HCT116 (cell line): Measurements from ENCODE around the gene AKIRIN2. TPM values are rescaled to one million over a fixed set of nuclear protein-coding genes. Genes with fewer than 3 reads are reported as not detected.

Experiments
- ATAC-seq: fragments of 200-7000 bp; cut with Tn5 transposase; 2 replicates; pipeline ENCODE4 v1.9.1; 2020; ENCODE audit warnings: mild to moderate bottlenecking, moderate library complexity
- BruUV-seq: library from RNA; stranded (reverse); fragments of 400-500 nt; replicated peaks from 2 replicates; lab custom pipeline; 2021; lab: Mats Ljungman, UMichigan
- CTCF ChIA-PET: fragments of 300-600 bp; sonication (Branson Sonifier 250); formaldehyde crosslinking; loops from one replicate; lab custom pipeline; 2021; ENCODE audit warnings: antibody characterized with exemption; lab: Charles Lee
- POLR2A ChIA-PET: fragments of 300-600, 350-600 bp; sonication (Branson Sonifier 250); formaldehyde crosslinking; loops from one replicate; lab custom pipeline; 2021; ENCODE audit warnings: antibody characterized with exemption; lab: Charles Lee
- RAD21 ChIA-PET, 2 experiments: fragments of 300-600 bp; sonication (Branson Sonifier 250); formaldehyde crosslinking; loops; one replicate each; lab custom pipeline; 2023; ENCODE audit warnings: low total read pairs in 2 of 2; ENCODE audit not compliant: uncharacterized antibody in 2 of 2, unreplicated experiment in 2 of 2, low non-redundant PET in 1 of 2; lab: Charles Lee
- DNase-seq: peaks from one replicate; pipeline ENCODE4 v3.0.0-alpha.2; 2010; ENCODE audit warnings: low read depth, low spot score
- H2AFZ ChIP-seq: fragments of 200-600 bp; shearing (Covaris generic), sonication (generic); 2 replicates; pipeline ENCODE4 v1.6.1; 2017; ENCODE audit warnings: low read depth, mixed run types, mixed read lengths, antibody characterized with exemption, low read length; ENCODE audit not compliant: poor library complexity, severe bottlenecking
- H3K27ac ChIP-seq: 2 replicates; pipeline ENCODE4 v1.5.1; 2012; ENCODE audit warnings: low read depth, low read length
- H3K27me3 ChIP-seq: fragments of 200-600 bp; sonication (generic); 2 replicates; pipeline ENCODE4 v1.6.1; 2016; ENCODE audit warnings: mixed run types, low read length, mixed read lengths; ENCODE audit not compliant: insufficient read depth
- H3K36me3 ChIP-seq, 2 experiments: fragments of 200-500 bp in 1 of 2; fragments of 200-600 bp in 1 of 2; sonication (Bioruptor generic) in 1 of 2; sonication (generic) in 1 of 2; 2 replicates each; pipeline versions ENCODE4 v1.5.1 to v1.6.1; 2014 to 2016; ENCODE audit warnings: low read length in 2 of 2, inconsistent platforms in 1 of 2, mixed read lengths in 1 of 2, mixed run types in 1 of 2; ENCODE audit not compliant: insufficient read depth in 2 of 2, control insufficient read depth in 1 of 2
- H3K4me1 ChIP-seq, 2 experiments: fragments of 200-600 bp in 1 of 2; sonication (generic) in 1 of 2; 2 replicates each; pipeline versions ENCODE4 v1.5.1 to v1.6.1; 2012 to 2017; ENCODE audit warnings: low read length in 2 of 2, inconsistent platforms in 1 of 2, mild to moderate bottlenecking in 1 of 2, mixed read lengths in 1 of 2, mixed run types in 1 of 2, moderate library complexity in 1 of 2; ENCODE audit not compliant: insufficient read depth in 2 of 2, control insufficient read depth in 1 of 2
- H3K4me2 ChIP-seq: fragments of 200-600 bp; sonication (generic); 2 replicates; pipeline ENCODE4 v1.6.1; 2017; ENCODE audit warnings: mixed run types, low read length, mixed read lengths
- H3K4me3 ChIP-seq, 2 experiments: fragments of 200-600 bp in 1 of 2; sonication (generic) in 1 of 2; replicated peaks in 1 of 2; 2 replicates each; pipeline ENCODE4 v1.5.1; 2011 to 2016; ENCODE audit warnings: low read length in 2 of 2, control low read depth in 1 of 2, low read depth in 1 of 2, mild to moderate bottlenecking in 1 of 2, mixed read lengths in 1 of 2, mixed run types in 1 of 2
- H3K79me2 ChIP-seq: fragments of 200-600 bp; sonication (generic); 2 replicates; pipeline ENCODE4 v1.6.1; 2017; ENCODE audit warnings: mild to moderate bottlenecking, mixed run types, low read length, moderate library complexity, mixed read lengths; ENCODE audit not compliant: insufficient read depth
- H3K9ac ChIP-seq: fragments of 200-600 bp; sonication (generic); 2 replicates; pipeline ENCODE4 v1.6.1; 2016; ENCODE audit warnings: low read length, mixed read lengths
- H3K9me2 ChIP-seq: fragments of 200-600 bp; sonication (generic), shearing (Covaris generic); 2 replicates; pipeline ENCODE4 v1.6.1; 2017; ENCODE audit warnings: mixed run types, mild to moderate bottlenecking, moderate library complexity; ENCODE audit not compliant: insufficient read depth
- H3K9me3 ChIP-seq, 2 experiments: fragments of 200-500 bp in 1 of 2; fragments of 200-600 bp in 1 of 2; sonication (Bioruptor generic) in 1 of 2; sonication (generic) in 1 of 2; 2 replicates each; pipeline ENCODE4 v1.6.1; 2014 to 2017; ENCODE audit warnings: low read length in 2 of 2, mixed read lengths in 2 of 2, inconsistent platforms in 1 of 2, low read depth in 1 of 2, mild to moderate bottlenecking in 1 of 2, mixed run types in 1 of 2, moderate library complexity in 1 of 2; ENCODE audit not compliant: control insufficient read depth in 1 of 2, insufficient read depth in 1 of 2
- H4K20me1 ChIP-seq: fragments of 200-600 bp; sonication (generic), shearing (Covaris generic); 2 replicates; pipeline ENCODE4 v1.6.1; 2017; ENCODE audit warnings: mixed run types, mild to moderate bottlenecking, moderate library complexity; ENCODE audit not compliant: insufficient read depth
- CEBPB ChIP-seq: IDR thresholded peaks from 2 replicates; pipeline ENCODE4 v1.6.1; 2012; ENCODE audit warnings: low read depth
- SRF ChIP-seq: IDR thresholded peaks from 2 replicates; pipeline ENCODE4 v1.6.1; 2012; ENCODE audit warnings: low read depth
- ZNF274 ChIP-seq: fragments of 200-500 bp; sonication (Bioruptor generic); IDR thresholded peaks from 2 replicates; pipeline ENCODE4 v1.6.1; 2014; ENCODE audit warnings: mild to moderate bottlenecking, low read depth, low read length, inconsistent platforms
- intact Hi-C: fragments of 100-400 bp; cut with micrococcal nuclease; formaldehyde crosslinking; loops from 2 replicates; pipeline ENCODE4 v1.10.0; 2022
- total RNA-seq: library from RNA; stranded (reverse); gene quantifications from one replicate; pipeline ENCODE4 v1.2.1, GENCODE V29; 2021; ENCODE audit not compliant: unreplicated experiment

Gene AKIRIN2
- total RNA-seq, 1 experiment from 2014 or later = 54.8 TPM

DNA sequence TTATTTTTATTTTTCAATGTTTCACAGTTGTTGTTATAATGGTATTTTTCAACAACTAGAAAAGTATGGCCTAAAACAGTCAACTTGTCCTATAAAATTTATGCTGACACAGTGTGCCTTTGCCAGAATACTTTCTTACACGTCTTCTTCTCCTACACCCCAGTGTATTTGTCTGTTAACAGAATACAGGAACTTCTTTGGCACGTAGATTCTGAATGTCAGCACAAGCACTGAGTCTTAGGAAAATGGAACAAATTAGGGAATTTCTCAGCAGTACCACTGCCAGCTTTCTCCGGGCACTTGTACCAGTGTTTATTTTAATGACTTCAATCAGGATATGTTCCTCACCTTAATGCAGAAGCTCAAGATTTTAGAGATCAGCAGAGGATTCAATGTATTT lies 26.7 kb upstream of the AKIRIN2 start:
- Histone ChIP-seq H3K9me3 (no peaks in the 10 kb centered on the region), H3K9ac (no peak overlapping the region), H4K20me1 (no peaks in the 10 kb centered on the region), H3K4me3 (no peak overlapping the region), H3K4me1 (peaks cover 13 to 41% of the 10 kb centered on the region in 2 experiments; a peak in 3 of 4 replicates)
- CTCF ChIA-PET = no interaction called here
- RAD21 ChIA-PET = no interaction called here
- no peak for TF ChIP-seq ZNF274
- TF ChIP-seq CEBPB = no peak
- no peak for TF ChIP-seq SRF
- TF ChIP-seq, all 23 proteins: peak for 0
- no peaks in the 10 kb centered on the region for H3K27me3 ChIP-seq
- H2AFZ ChIP-seq = no peak overlapping the region
- POLR2A ChIA-PET = interaction anchor here (1.7 kb wide), 1 partner anchor 9 kb away, joined by 4 read pairs; no protein-coding TSS in a partner anchor
- DNase-seq = no peak
- intact Hi-C loops = no loop called here
- no peaks in the 10 kb centered on the region for H3K9me2 ChIP-seq
- H3K4me2 ChIP-seq = no peak overlapping the region
- BruUV-seq = no TSS peak
- H3K36me3 ChIP-seq = no peaks in the 10 kb centered on the region
- ATAC-seq = no peak
- no peak overlapping the region for H3K27ac ChIP-seq
- no peaks in the 10 kb centered on the region for H3K79me2 ChIP-seq

DNA sequence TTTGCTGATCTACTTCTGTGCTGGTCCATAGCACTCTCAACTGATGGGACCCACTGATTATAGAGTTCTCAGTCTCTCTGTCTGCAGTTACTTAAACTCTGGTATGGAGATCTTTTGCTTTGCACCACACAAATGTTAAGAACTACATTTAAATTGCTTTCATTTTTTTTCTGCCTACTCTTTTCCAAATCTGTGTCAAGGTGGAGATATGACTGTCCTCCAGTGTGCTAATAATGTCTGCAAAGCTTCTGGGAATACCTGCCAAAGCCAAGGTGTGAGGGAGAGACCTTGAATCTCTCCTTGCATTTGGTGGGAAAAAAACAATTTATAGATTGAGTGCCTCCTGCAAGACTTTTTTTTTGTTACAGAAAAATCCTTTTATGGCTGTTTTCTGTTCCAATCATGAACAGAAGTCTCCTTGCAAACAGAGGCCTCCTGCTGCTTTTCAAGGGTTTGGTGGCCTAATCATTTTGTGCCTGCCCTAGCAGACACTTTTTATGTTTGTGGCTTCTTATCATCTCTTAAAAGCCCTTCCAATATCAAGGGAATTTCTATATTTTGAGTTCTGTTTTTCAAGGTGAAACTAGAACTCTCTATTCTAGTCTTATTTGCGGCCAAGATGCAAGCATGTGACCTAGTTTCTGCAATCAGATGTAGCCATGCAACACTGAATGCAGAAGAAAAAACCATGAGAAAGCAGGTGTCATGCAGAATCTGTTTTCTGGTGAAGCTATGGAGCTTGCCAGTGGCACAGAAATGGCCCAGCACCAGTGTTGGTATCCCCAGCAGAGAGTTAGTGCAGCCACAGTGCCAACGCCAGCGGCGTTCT lies 23.2 kb upstream of the AKIRIN2 start:
- Histone ChIP-seq H3K79me2 (no peaks in the 10 kb centered on the region), H3K36me3 (no peaks in the 10 kb centered on the region), H3K27me3 (no peaks in the 10 kb centered on the region), H3K4me3 (no peak overlapping the region), H3K9me3 (no peaks in the 10 kb centered on the region), H3K4me1 (peaks cover 10 to 26% of the 10 kb centered on the region in 2 experiments; a peak in 3 of 4 replicates), H3K9me2 (no peaks in the 10 kb centered on the region), H3K27ac (no peak overlapping the region), H3K9ac (no peak overlapping the region), H2AFZ (no peak overlapping the region), H3K4me2 (no peak overlapping the region), H4K20me1 (no peaks in the 10 kb centered on the region)
- DNase-seq = no peak
- ChIA-PET CTCF (no interaction called here), RAD21 (no interaction called here), POLR2A (interaction anchor here (2.2 kb wide), 1 partner anchor 11 kb away, joined by 7 read pairs; no protein-coding TSS in a partner anchor)
- no peak for TF ChIP-seq SRF
- no TSS peak for BruUV-seq
- ATAC-seq = no peak
- intact Hi-C loops = no loop called here
